Neural progenitor cell (in vitro differentiated cells): Measurements from ENCODE around the gene TMEM127. TPM values are rescaled to one million over a fixed set of nuclear protein-coding genes. Genes with fewer than 3 reads are reported as not detected.
A peak's percentile ranks its signal among the peaks of the same experiment; 100 is the strongest.

Experiments used
- DNase-seq: peaks from one replicate; pipeline ENCODE4 v3.0.0-alpha.2; 2016; ENCODE audit warnings: low spot score
- H2AFZ ChIP-seq: fragments of 200-600 bp; sonication (generic); replicated peaks from 2 replicates; pipeline ENCODE4 v1.6.1; 2016; ENCODE audit warnings: antibody characterized with exemption
- H3F3A ChIP-seq: fragments of 200-600 bp; sonication (generic); 2 replicates; pipeline ENCODE4 v1.6.1; 2016; ENCODE audit warnings: antibody characterized with exemption, low read depth
- H3K27ac ChIP-seq: fragments of 200-600 bp; sonication (generic); 2 replicates; pipeline ENCODE4 v1.5.1; 2016; ENCODE audit warnings: mild to moderate bottlenecking
- H3K27me3 ChIP-seq: fragments of 200-600 bp; sonication (generic); 2 replicates; pipeline ENCODE4 v1.6.1; 2016; ENCODE audit warnings: mild to moderate bottlenecking, moderate library complexity
- H3K36me3 ChIP-seq: fragments of 200-600 bp; sonication (generic); 2 replicates; pipeline ENCODE4 v1.5.1; 2016
- H3K4me1 ChIP-seq: fragments of 200-600 bp; sonication (generic); 2 replicates; pipeline ENCODE4 v1.6.1; 2016; ENCODE audit warnings: mixed run types
- H3K4me2 ChIP-seq: fragments of 200-600 bp; sonication (generic); 2 replicates; pipeline ENCODE4 v1.6.1; 2016
- H3K4me3 ChIP-seq: fragments of 200-600 bp; sonication (generic); 2 replicates; pipeline ENCODE4 v1.5.1; 2016
- H3K79me2 ChIP-seq: fragments of 200-600 bp; sonication (generic); 2 replicates; pipeline ENCODE4 v1.6.1; 2016; ENCODE audit warnings: low read depth
- H3K9ac ChIP-seq: fragments of 200-600 bp; sonication (generic); 2 replicates; pipeline ENCODE4 v1.6.1; 2016
- H3K9me3 ChIP-seq: fragments of 200-600 bp; sonication (generic); 2 replicates; pipeline ENCODE4 v1.5.1; 2016; ENCODE audit warnings: low read depth
- H4K20me1 ChIP-seq: fragments of 200-600 bp; sonication (generic); 2 replicates; pipeline ENCODE4 v1.6.1; 2016; ENCODE audit warnings: low read depth
- H3K27ac Mint-ChIP-seq: 3 replicates; pipeline ENCODE4 v1.8.0; 2021; ENCODE audit warnings: mixed read lengths
- H3K27me3 Mint-ChIP-seq: 2 replicates; pipeline ENCODE4 v1.8.0; 2022; ENCODE audit warnings: low read depth, mild to moderate bottlenecking, inconsistent platforms, moderate library complexity, mixed read lengths; ENCODE audit not compliant: insufficient read depth
- H3K36me3 Mint-ChIP-seq: 3 replicates; pipeline ENCODE4 v1.8.0; 2021; ENCODE audit warnings: mixed read lengths
- H3K4me1 Mint-ChIP-seq: 3 replicates; pipeline ENCODE4 v1.8.0; 2021; ENCODE audit warnings: mixed read lengths
- H3K4me3 Mint-ChIP-seq: 3 replicates; pipeline ENCODE4 v1.8.0; 2021; ENCODE audit warnings: mild to moderate bottlenecking, moderate library complexity, mixed read lengths
- H3K9me3 Mint-ChIP-seq: 3 replicates; pipeline ENCODE4 v1.8.0; 2020; ENCODE audit warnings: mixed read lengths
- EZH2 ChIP-seq: fragments of 200-600 bp; sonication (generic); IDR thresholded peaks from 2 replicates; pipeline ENCODE4 v1.6.1; 2017; ENCODE audit warnings: antibody characterized with exemption, mild to moderate bottlenecking, moderate library complexity
- EZH2phosphoT487 ChIP-seq: fragments of 200-600 bp; sonication (generic); IDR thresholded peaks from 2 replicates; pipeline ENCODE4 v1.6.1; 2017; ENCODE audit warnings: antibody characterized with exemption
- total RNA-seq: library from RNA; depleted of rRNA; stranded (reverse); fragments of >200 nt; gene quantifications from 2 replicates; pipeline ENCODE4 v1.2.3, GENCODE V29; 2015; ENCODE audit warnings: low replicate concordance
- TF ChIP-seq, protein P1 (sequence below): fragments of 200-600 bp; sonication (generic); IDR thresholded peaks from 2 replicates; pipeline ENCODE4 v1.5.1; 2017; ENCODE audit warnings: antibody characterized with exemption, mild to moderate bottlenecking

The TMEM127 gene
- total RNA-seq, 1 donor from 2014 or later, result 9.1 TPM

DNA sequence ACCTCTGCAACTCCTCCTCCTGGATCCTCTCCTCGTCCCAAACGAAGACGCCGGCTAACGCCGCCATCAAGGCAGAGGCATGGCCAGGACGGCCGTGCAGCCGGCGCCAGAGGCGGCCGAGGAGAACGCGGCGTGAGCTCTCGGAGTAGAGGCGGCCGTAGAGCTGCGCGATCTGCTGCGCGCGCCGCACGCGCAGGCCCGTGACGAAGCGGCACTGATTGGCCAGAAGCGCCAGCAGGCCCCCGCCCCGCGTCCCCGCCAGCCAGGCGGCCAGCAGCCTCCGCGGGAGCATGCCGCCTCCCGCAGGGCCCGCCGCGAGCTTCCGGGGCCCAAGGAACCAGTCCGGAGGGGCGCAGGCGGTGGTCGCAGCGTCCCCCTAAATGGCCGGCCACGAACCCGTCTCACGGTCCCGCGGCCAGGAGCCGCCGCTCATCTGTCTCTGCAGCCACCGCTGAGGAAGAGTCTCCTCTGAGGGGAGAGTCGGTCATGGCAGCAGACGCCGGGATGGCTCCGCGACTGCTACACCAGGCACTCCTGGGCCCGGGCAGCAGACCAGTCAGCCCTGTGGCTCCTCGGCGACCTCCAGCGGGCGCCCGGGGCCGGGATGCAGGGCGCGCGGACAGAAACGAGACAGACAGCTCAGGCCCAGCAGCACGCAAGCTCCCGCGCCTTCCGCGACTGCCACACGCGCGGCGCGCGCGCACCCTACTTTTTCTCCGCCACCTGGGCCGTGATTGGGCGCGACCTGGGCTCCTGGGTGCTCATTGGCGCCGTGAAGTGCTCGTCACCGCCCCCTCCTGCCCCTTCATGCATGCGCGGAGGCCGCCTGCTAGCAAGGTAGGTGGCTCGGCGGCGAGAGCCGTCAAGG lies 57.4 kb downstream of the TMEM127 start, which contains the start of gene STARD7:
STARD7 (minus strand) TSS at position 685 of the 868 bp plus-strand sequence; CDS start at position 292, 393 bp downstream.
- Histone ChIP-seq H3K4me1 (peaks cover 16% of the 10 kb centered on the region), H3K9me3 (no peaks in the 10 kb centered on the region), H3K36me3 (no peaks in the 10 kb centered on the region), H3K27me3 (no peaks in the 10 kb centered on the region), H4K20me1 (peaks cover 44% of the 10 kb centered on the region), H3K27ac (peak within 1 kb of the TSS; percentile 88), H2AFZ (peak within 1 kb of the TSS; percentile 66), H3F3A (peaks cover 4% of the 10 kb centered on the region), H3K4me2 (peak within 1 kb of the TSS; percentile 98), H3K4me3 (peak within 1 kb of the TSS; percentile 90), H3K9ac (peak within 1 kb of the TSS; percentile 86), H3K79me2 (peaks cover 60% of the 10 kb centered on the region)
- peak within 1 kb of the TSS; percentile 95 for H3K4me3 Mint-ChIP-seq
- peak within 1 kb of the TSS; percentile 50 for H3K27ac Mint-ChIP-seq
- DNase-seq, result peak; percentile 98
- TF ChIP-seq, protein P1, sequence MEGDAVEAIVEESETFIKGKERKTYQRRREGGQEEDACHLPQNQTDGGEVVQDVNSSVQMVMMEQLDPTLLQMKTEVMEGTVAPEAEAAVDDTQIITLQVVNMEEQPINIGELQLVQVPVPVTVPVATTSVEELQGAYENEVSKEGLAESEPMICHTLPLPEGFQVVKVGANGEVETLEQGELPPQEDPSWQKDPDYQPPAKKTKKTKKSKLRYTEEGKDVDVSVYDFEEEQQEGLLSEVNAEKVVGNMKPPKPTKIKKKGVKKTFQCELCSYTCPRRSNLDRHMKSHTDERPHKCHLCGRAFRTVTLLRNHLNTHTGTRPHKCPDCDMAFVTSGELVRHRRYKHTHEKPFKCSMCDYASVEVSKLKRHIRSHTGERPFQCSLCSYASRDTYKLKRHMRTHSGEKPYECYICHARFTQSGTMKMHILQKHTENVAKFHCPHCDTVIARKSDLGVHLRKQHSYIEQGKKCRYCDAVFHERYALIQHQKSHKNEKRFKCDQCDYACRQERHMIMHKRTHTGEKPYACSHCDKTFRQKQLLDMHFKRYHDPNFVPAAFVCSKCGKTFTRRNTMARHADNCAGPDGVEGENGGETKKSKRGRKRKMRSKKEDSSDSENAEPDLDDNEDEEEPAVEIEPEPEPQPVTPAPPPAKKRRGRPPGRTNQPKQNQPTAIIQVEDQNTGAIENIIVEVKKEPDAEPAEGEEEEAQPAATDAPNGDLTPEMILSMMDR, result peak; percentile 31
- no peak for TF ChIP-seq EZH2phosphoT487
- H3K27me3 Mint-ChIP-seq, result peaks cover 3% of the 10 kb centered on the region
- peaks cover 42% of the 10 kb centered on the region for H3K4me1 Mint-ChIP-seq
- peaks cover 11% of the 10 kb centered on the region for H3K36me3 Mint-ChIP-seq
- H3K9me3 Mint-ChIP-seq, result no peaks in the 10 kb centered on the region

DNA sequence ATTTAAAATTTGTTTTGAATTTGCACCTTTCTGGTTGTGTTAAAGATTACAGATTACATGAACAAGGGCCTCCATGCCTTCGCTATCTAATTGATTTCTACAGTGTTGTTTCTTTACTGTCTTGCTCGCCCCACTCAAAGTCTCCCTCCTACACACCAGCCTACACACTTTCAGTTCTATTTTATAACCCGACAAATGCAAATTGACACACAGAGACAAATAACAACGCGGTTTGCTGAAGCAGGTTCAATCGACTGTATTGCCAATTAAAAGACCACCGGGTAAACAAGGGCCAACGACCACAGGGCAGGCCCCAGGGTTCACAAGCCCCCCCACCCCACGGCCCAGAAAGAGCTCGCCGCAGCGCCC lies 58.0 kb downstream of the TMEM127 start:
- no peak overlapping the region for H2AFZ ChIP-seq
- H3K9me3 Mint-ChIP-seq, result no peaks in the 10 kb centered on the region
- H3K27ac ChIP-seq, result peak overlapping the region; percentile 66

DNA sequence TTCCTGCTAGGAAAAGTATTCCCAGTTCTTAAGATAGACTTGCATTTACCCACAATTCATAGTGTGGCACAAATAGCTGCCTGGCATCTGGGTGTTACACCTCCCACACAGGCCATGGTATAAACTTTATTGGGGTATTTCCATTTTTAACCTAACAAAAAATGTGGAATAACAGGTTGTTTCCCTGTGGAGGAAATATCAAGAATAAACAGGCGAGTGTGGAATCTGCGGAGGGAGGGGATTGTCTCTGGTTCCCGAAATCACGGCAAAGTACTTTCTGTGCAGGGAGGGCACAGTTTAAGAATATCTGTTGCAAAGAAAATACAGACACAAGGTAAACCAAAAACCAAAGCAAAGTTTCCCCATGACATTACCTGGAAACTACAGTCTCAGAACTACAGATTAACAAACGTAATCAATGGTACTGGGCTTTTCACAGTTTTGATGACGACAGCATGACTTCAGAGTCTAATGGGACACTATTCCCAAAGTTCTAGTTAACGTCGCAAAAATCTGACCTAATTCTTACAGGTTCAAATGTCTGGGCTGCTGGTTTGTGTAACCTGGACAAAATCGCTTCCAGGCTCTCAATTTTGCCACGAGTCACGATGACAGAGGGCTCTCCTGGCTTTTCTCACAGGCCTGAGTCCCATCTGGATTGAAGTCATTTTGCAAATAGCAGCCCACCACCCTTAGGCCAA lies 58.6 kb downstream of the TMEM127 start:
- Histone ChIP-seq H3K27ac (no peak overlapping the region), H3K4me1 (peaks cover 19% of the 10 kb centered on the region), H4K20me1 (peaks cover 56% of the 10 kb centered on the region), H3K79me2 (peaks cover 71% of the 10 kb centered on the region), H3K9me3 (no peaks in the 10 kb centered on the region), H3K27me3 (no peaks in the 10 kb centered on the region), H2AFZ (no peak overlapping the region), H3K4me3 (peak overlapping the region; percentile 90), H3F3A (peaks cover 4% of the 10 kb centered on the region), H3K4me2 (peak overlapping the region; percentile 98), H3K9ac (peak overlapping the region; percentile 86), H3K36me3 (no peaks in the 10 kb centered on the region)
- Mint-ChIP-seq H3K4me1 (peaks cover 43% of the 10 kb centered on the region), H3K27ac (peak overlapping the region; percentile 50), H3K9me3 (no peaks in the 10 kb centered on the region), H3K27me3 (peaks cover 3% of the 10 kb centered on the region), H3K4me3 (peak overlapping the region; percentile 95), H3K36me3 (peaks cover 12% of the 10 kb centered on the region)
- TF ChIP-seq, protein P1, result no peak
- TF ChIP-seq EZH2phosphoT487 (no peak), EZH2 (no peak)
- no peak for DNase-seq

More for the DNA sequence above, 58.0 kb downstream of the TMEM127 start:
- no peaks in the 10 kb centered on the region for H3K9me3 ChIP-seq
- H3K4me3 Mint-ChIP-seq, result peak overlapping the region; percentile 95
- peaks cover 4% of the 10 kb centered on the region for H3F3A ChIP-seq
- H3K4me1 ChIP-seq, result peaks cover 16% of the 10 kb centered on the region
- peak overlapping the region; percentile 98 for H3K4me2 ChIP-seq
- peaks cover 50% of the 10 kb centered on the region for H4K20me1 ChIP-seq
- no peak for DNase-seq
- peak overlapping the region; percentile 90 for H3K4me3 ChIP-seq
- peaks cover 12% of the 10 kb centered on the region for H3K36me3 Mint-ChIP-seq
- no peaks in the 10 kb centered on the region for H3K36me3 ChIP-seq
- H3K27ac Mint-ChIP-seq, result peak overlapping the region; percentile 50
- no peaks in the 10 kb centered on the region for H3K27me3 ChIP-seq
- H3K79me2 ChIP-seq, result peaks cover 66% of the 10 kb centered on the region
- H3K27me3 Mint-ChIP-seq, result peaks cover 3% of the 10 kb centered on the region
- H3K4me1 Mint-ChIP-seq, result peaks cover 43% of the 10 kb centered on the region
- peak overlapping the region; percentile 86 for H3K9ac ChIP-seq
- no peak for TF ChIP-seq EZH2phosphoT487
